Parathyroid adenoma (tissue), 2 donors: ENCODE data around the gene TMEM47.

Experiments
- H2AFZ ChIP-seq: fragments of 300-600 bp; sonication (generic); one replicate; pipeline ENCODE4 v1.7.0; 2017; ENCODE audit warnings: antibody characterized with exemption, mild to moderate bottlenecking
- H3K27ac ChIP-seq: fragments of 300-600 bp; sonication (generic); one replicate; pipeline ENCODE4 v1.7.0; 2017
- H3K27me3 ChIP-seq: fragments of 300-600 bp; sonication (generic); one replicate; pipeline ENCODE4 v1.7.0; 2017; ENCODE audit warnings: low read length; ENCODE audit not compliant: control insufficient read depth, insufficient read depth
- H3K36me3 ChIP-seq: fragments of 300-600 bp; sonication (generic); one replicate; pipeline ENCODE4 v1.7.0; 2017; ENCODE audit warnings: low read length; ENCODE audit not compliant: control insufficient read depth, insufficient read depth
- H3K4me1 ChIP-seq: fragments of 300-600 bp; sonication (generic); one replicate; pipeline ENCODE4 v1.7.0; 2017; ENCODE audit warnings: control low read depth
- H3K4me2 ChIP-seq: fragments of 300-600 bp; sonication (generic); one replicate; pipeline ENCODE4 v1.7.0; 2017; ENCODE audit warnings: low read length
- H3K4me3 ChIP-seq: fragments of 300-600 bp; sonication (generic); one replicate; pipeline ENCODE4 v1.7.0; 2017; ENCODE audit warnings: low read depth, low read length
- H3K79me2 ChIP-seq: fragments of 300-600 bp; sonication (generic); one replicate; pipeline ENCODE4 v1.7.0; 2017; ENCODE audit warnings: control low read depth
- H3K9ac ChIP-seq: fragments of 300-600 bp; sonication (generic); one replicate; pipeline ENCODE4 v1.7.0; 2017; ENCODE audit warnings: mild to moderate bottlenecking
- H3K9me3 ChIP-seq: fragments of 300-600 bp; sonication (generic); one replicate; pipeline ENCODE4 v1.7.0; 2017; ENCODE audit warnings: low read length; ENCODE audit not compliant: control insufficient read depth
- TF ChIP-seq, protein P1 (sequence below): fragments of 300-600 bp; sonication (generic); IDR thresholded peaks from one replicate; pipeline ENCODE4 v1.7.0; 2017; ENCODE audit warnings: antibody characterized with exemption, mild to moderate bottlenecking
- donor health status: primary hyperparathyroidism.

The TMEM47 gene

DNA sequence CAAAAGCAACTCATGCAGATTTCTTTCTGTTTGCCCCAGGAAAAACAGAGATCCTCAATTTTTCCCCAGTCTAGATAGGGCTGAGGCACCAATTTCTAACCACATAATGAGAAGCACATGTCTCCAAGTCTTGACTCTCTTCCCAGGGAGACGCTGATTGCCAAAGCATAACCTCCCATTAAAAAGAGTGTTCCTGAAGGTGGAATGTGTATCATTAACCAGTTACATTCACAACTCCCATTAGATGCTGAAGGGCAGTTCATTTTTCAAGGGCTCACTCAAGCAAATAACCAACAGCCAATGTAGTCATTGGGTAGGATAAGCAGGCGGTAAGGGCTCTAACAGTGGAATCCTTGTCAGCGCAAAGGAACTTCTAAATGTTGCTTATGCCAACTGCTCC lies 27.5 kb downstream of the TMEM47 start:
- H3K36me3 ChIP-seq, result no peaks in the 10 kb centered on the region
- TF ChIP-seq, protein P1, sequence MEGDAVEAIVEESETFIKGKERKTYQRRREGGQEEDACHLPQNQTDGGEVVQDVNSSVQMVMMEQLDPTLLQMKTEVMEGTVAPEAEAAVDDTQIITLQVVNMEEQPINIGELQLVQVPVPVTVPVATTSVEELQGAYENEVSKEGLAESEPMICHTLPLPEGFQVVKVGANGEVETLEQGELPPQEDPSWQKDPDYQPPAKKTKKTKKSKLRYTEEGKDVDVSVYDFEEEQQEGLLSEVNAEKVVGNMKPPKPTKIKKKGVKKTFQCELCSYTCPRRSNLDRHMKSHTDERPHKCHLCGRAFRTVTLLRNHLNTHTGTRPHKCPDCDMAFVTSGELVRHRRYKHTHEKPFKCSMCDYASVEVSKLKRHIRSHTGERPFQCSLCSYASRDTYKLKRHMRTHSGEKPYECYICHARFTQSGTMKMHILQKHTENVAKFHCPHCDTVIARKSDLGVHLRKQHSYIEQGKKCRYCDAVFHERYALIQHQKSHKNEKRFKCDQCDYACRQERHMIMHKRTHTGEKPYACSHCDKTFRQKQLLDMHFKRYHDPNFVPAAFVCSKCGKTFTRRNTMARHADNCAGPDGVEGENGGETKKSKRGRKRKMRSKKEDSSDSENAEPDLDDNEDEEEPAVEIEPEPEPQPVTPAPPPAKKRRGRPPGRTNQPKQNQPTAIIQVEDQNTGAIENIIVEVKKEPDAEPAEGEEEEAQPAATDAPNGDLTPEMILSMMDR, result no peak
- no peaks in the 10 kb centered on the region for H3K4me1 ChIP-seq
- H3K9ac ChIP-seq, result no peak overlapping the region
- no peak overlapping the region for H3K4me3 ChIP-seq
- no peak overlapping the region for H3K27ac ChIP-seq
- H3K9me3 ChIP-seq, result no peaks in the 10 kb centered on the region
- no peak overlapping the region for H2AFZ ChIP-seq
- H3K4me2 ChIP-seq, result no peak overlapping the region
- no peaks in the 10 kb centered on the region for H3K27me3 ChIP-seq
- no peaks in the 10 kb centered on the region for H3K79me2 ChIP-seq

DNA sequence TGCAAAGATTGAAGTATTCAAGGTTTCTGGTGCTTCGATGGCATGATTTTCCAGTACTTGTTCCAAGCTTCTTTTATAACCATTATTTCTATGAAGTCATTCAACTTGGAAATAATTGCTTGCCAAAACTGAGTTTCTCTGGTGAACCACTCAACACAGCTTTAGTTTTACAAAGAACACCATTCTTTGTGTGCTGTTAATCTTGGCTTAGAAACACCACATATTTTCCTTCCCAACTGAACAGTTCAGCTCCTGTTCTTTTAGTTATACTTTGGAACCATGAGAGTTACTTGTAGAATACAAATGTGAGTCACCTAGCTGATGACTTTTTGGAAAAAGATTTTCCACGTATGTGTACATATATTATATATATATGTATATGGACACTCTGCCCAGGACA lies 32.7 kb downstream of the TMEM47 start:
- Histone ChIP-seq H2AFZ (no peak overlapping the region), H3K27ac (no peak overlapping the region), H3K4me1 (no peaks in the 10 kb centered on the region), H3K79me2 (no peaks in the 10 kb centered on the region), H3K9me3 (no peaks in the 10 kb centered on the region), H3K9ac (no peak overlapping the region), H3K27me3 (no peaks in the 10 kb centered on the region), H3K4me3 (no peak overlapping the region), H3K36me3 (no peaks in the 10 kb centered on the region), H3K4me2 (no peak overlapping the region)
- TF ChIP-seq, protein P1, result no peak

DNA sequence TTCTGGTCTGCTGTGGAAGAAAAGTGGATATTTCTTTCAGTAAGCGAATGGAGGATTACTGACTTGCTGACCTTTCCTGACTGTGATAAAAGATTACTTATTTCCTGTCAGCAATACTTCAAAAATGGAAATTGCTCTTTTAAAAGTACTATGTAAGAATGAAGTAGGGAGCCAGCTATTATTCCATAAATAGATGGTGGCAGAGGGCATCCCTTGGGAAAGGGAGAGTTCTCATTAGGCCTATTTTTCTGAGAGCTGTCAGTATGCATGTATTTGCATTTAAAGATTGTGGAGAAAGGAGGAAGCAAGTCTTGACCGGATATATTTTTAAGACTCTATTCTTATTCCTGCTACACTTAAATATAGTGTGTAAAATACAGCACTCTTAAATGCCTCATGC lies 37.2 kb downstream of the TMEM47 start:
- TF ChIP-seq, protein P1, result no peak
- Histone ChIP-seq H3K4me3 (no peak overlapping the region), H2AFZ (no peak overlapping the region), H3K36me3 (no peaks in the 10 kb centered on the region), H3K9me3 (no peaks in the 10 kb centered on the region), H3K9ac (no peak overlapping the region), H3K27ac (no peak overlapping the region), H3K4me1 (no peaks in the 10 kb centered on the region), H3K27me3 (no peaks in the 10 kb centered on the region), H3K79me2 (no peaks in the 10 kb centered on the region), H3K4me2 (no peak overlapping the region)

DNA sequence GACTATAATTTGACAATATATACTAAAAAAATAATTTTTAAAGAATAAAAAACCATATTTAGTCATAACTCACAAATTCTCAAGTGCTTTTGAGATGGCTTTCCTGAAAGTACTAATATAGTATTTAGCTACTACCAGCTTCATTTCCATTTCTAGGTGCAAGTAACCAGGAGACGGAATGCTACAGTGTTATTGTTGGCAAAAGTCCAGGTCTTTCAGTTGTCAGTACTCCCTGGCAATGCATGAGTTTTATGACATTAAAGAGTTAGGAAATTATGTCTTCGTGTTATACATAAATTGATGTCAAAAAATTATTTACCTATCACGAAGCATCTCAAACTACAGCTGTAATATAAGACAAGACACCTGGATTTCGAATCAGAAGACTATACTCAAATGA lies 45.0 kb downstream of the TMEM47 start:
- Histone ChIP-seq H3K4me2 (no peak overlapping the region), H2AFZ (no peak overlapping the region)

DNA sequence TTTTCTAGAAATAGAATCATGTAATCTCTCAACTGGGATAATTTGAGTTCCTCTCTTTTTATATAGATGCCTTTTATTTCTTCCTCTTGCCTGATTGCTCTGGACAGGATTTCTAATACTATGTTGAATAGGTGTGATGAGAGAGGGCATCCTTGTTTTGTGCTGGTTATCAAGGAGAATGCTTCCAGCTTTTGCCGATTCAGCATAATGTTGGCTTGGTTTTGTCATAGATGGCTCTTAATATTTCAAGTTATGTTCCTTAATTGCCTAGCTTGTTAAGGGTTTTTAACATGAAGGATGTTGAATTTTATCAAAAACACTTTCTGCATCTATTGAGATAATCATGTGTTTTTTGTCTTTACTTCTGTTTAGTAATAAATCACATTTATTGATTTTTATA lies 58.7 kb downstream of the TMEM47 start:
- no peaks in the 10 kb centered on the region for H3K79me2 ChIP-seq
- H3K9me3 ChIP-seq, result no peaks in the 10 kb centered on the region
- no peak overlapping the region for H3K4me2 ChIP-seq
- no peaks in the 10 kb centered on the region for H3K27me3 ChIP-seq
- no peak overlapping the region for H3K4me3 ChIP-seq
- no peaks in the 10 kb centered on the region for H3K4me1 ChIP-seq
- H3K9ac ChIP-seq, result no peak overlapping the region
- H3K27ac ChIP-seq, result no peak overlapping the region
- H2AFZ ChIP-seq, result no peak overlapping the region
- H3K36me3 ChIP-seq, result no peaks in the 10 kb centered on the region
- TF ChIP-seq, protein P1, result no peak

More for the DNA sequence above, 45.0 kb downstream of the TMEM47 start:
- no peak overlapping the region for H3K9ac ChIP-seq
- no peaks in the 10 kb centered on the region for H3K27me3 ChIP-seq
- H3K9me3 ChIP-seq, result no peaks in the 10 kb centered on the region
- no peak overlapping the region for H3K4me3 ChIP-seq
- TF ChIP-seq, protein P1, result no peak
- no peaks in the 10 kb centered on the region for H3K79me2 ChIP-seq
- H3K36me3 ChIP-seq, result no peaks in the 10 kb centered on the region
- H3K27ac ChIP-seq, result no peak overlapping the region
- H3K4me1 ChIP-seq, result no peaks in the 10 kb centered on the region
